AG20443 (cell line): ENCODE measurements around the gene TMEM108.
"Not testable (repeated sequence)": the region's sequence is repeated elsewhere in the genome, so short reads cannot be mapped to it uniquely, and the experiment has no call there.

Source experiments
- DNase-seq: peaks from one replicate; pipeline ENCODE4 v3.0.0; 2012; ENCODE audit warnings: low spot score, mixed read lengths

Gene TMEM108

DNA sequence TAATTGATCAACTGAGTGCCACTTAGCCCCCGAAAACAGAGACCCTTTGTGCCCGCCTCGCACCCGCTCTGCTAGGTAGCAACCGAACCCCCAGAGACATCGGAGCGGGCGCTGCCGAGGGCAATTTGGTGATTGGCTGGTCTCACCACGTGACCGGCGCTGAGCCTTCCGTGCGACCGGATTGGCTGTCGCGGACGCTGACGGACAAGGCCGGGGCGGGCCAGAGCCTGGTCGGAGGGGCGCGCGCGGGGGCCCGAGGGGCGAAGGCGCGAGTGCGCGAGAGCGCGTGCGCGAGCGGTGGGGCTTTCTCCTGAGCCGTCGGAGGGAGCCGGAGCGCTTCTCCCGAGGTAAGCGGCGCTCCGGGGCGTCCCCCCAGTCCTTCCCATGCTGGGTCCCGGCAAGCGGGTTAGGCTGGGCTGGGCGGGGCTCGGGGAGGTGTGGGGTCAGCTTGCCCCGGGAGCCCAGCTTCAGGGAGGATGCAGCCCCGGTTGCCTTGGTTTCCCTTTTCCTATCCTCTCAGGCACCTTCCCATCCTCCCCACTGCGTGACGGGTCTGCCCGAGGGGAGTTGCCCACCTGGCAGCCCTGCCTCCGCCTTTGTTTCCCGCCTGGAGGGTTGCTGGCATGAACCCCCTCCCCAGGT is at the start of gene TMEM108:
TSS of gene TMEM108 (plus strand) at position 303 of the 642 bp plus-strand sequence.
- peak; percentile 79 for DNase-seq

DNA sequence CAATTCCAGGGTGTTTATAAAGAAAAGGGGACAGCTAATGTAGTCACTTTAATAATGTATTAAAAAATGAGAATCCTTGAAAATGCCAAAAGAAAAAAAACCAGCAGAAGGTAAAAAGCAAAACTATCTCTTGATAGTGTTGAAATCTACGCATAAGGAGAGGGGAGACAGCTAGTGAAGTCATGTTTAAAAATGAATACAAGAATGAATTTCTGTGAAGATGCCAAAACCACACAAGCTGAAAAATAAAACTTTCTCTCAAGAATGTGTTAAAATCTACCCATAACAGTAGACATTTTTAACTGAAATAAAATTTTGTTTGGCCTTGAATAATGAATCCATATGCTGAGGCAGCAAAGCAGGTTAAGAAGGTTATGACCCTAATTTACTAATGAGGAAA is 42.2 kb upstream of the TMEM108 start:
- no peak for DNase-seq

DNA sequence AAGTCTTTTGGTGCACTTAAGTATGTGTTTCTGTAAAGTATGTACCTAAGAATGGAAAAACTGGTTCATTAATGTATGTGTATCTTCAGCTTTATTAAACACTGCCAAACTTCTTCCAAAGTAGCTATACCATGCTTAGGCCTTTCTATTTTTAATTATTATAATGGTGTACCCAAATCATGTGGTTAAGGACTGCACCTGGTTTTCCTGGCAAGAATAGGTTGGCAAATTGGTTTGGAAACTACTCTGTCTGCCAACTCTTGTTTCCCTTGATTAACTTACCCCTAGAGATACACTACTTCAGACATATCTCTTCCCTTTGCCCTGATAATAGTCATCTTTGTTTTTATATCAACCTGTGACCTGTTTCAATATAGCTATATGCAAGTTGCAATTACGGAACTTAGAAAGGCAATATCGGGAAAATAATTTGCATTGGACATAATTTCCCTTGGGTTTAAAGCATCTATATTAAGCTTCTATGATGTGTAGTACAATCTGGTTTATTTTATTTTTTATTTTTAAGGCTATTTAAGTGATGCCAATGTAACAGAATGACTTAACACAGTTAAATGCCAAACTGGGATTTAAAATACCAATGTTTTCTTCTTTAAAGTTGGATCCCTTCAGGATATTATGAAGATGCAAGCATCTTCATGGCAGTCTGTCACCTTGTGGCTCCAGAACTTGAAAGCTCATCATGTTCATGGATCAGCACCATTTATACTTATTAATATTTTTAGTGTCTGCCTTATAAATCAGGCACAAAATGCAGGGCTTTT is 40.6 kb upstream of the TMEM108 start:
- DNase-seq = no peak

DNA sequence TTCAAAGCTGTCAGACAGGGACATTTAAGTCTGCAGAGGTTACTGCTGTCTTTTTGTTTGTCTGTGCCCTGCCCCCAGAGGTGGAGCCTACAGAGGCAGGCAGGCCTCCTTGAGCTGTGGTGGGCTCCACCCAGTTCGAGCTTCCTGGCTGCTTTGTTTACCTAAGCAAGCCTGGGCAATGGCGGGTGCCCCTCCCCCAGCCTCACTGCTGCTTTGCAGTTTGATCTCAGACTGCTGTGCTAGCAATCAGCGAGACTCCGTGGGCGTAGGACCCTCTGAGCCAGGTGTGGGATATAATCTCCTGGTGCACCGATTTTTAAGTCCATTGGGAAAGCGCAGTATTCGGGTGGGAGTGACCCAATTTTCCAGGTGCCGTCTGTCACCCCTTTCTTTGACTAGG is 33.2 kb upstream of the TMEM108 start:
- not testable (repeated sequence) for DNase-seq

DNA sequence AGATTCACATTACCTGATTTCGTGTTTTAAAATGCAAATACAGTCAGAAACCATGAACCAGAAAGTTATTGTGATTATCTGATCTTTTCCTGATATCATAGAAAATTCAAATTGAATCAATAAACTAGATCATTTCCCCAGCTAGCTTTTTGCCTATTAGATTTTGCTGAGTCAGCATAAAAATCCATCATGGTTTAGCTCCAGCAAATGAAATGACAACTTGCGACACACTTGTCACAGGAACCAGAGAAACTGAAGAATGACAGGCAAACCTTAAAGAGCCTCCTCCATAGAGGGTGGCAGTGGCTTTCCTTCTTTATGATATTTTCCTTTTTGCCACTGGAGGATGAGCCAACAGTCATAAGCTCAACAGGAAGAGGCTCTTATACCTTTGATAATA is 30.6 kb upstream of the TMEM108 start:
- DNase-seq = no peak

DNA sequence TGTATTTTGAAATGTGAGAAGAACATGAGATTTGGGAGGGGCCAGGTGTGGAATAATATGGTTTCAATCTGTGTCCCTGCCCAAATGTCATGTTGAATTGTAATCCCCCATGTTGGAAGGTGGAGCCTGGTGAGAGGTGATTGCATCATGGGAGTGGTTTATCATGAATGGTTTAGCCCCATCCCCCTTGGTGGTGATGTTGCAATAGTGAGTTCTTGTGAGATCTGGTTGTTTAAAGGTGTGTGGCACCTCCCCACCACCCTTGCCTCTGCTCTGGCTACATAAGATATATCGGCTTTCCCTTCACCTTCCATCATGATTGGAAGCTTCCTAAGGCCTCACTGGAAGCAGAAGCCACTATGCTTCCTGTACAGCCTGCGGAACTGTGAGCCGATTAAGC is 23.9 kb upstream of the TMEM108 start:
- no peak for DNase-seq

DNA sequence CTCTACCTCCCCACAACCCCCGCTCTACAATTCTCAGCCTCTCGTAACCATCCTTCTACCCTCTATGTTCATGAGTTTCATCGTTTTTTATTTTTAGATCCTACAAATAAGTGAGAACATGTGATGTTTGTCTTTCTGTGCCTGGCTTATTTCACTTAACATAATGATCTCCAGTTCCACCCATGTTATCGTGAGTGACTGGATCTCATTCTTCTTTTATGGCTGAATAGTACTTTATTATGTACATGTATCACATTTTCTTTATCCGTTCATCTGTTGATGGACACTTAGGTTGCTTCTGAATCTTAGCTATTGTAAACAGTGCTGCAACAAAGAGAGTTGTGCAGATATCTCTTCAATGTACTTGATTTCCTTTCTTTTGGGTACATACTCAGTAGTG is 22.6 kb upstream of the TMEM108 start:
- not testable (repeated sequence) for DNase-seq

DNA sequence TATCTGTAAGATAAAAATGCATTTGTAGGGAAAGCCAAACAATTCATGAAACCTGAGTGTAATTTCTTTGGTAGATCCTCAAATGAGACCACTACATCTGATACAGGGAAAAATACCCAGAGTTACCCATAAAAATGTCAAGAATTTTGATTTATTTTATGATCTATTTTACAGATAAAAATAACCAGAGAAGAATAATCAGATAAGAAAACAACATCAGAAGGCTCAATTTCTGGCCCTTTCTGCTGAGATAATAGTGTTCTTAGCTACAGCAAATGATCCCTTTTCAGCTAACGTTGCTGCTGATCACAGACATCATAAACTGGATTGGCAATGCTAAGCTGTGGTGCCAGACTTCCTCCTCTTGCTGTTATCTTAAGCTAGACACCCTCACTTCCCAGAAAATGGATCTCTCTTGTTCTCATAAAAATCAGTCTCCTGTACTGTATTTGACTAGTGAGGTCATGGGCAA is 21.3 kb upstream of the TMEM108 start:
- no peak for DNase-seq

DNA sequence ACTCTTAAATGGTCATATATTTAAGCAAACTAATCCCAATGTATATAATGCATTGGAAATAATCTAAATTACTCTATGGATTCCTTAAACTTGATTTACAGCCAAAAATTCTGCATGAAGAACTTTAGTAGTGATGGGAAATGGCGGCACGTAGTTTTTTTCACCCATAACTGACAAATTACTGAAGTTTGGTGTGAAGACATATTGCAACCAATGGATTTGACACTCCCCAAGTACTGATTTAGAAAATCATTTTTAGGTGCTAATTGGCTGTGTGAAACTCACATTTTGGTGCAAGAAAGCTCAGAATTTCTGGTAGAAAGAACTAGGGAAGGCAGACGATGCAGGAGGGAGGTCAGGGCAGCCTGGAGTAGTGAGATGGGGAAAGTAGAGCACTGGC is 19.3 kb upstream of the TMEM108 start:
- DNase-seq = no peak

DNA sequence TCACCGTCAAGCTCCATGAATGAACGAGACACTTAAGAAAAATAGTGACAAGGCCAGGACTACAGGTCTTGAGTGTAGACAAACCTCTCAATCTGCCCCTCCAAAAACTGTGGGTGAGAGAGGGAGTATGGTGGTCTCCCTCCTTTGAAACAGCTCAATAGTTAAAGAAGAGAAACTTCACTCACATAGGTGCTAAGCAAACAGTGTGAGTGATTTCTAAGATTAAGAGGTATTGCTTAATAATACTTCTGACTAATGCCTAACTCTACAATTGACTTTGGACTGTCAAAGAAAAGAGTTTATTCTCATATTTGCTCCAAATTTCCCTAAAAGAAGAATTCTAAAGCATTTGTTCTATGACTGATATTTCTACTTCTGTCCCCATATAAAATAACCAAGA is 17.0 kb upstream of the TMEM108 start:
- no peak for DNase-seq

DNA sequence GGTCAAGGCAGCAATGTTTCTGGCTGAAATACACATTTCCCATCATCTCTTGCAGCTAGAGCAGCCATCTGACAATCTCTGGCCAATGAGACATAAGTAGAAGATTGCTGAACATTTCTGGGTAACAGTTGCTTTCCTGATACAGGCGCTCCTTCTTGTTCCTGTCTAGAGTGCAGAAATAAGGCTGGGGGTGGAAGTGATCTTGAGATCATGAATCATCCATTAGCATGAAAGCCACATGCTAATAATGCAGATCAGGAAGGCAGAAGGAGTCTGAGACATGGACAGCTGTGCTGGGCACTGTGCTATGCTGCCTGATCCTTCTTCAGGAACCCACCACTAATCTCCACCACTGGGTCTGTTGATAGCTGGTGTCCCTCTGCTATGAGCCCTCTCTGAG is 14.8 kb upstream of the TMEM108 start:
- no peak for DNase-seq

DNA sequence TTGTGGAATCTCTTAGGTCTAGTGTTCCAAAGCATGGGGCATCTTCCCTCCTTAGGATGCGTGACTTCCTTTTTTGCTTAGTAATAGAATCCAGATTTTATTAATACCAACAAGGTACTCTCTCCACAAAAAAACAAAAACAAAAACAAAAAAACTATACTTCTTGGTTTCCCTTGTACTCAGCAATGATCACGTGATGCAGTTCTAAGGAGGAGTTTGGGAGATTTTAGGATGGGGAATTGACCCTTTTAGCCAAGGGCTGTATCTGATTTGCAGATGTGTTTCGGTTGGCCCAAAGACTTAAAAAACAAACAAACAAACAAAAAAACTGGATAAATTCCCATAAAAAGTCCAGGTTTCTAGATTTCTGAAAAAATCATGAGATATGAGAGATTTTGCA is 12.6 kb upstream of the TMEM108 start:
- DNase-seq = no peak

DNA sequence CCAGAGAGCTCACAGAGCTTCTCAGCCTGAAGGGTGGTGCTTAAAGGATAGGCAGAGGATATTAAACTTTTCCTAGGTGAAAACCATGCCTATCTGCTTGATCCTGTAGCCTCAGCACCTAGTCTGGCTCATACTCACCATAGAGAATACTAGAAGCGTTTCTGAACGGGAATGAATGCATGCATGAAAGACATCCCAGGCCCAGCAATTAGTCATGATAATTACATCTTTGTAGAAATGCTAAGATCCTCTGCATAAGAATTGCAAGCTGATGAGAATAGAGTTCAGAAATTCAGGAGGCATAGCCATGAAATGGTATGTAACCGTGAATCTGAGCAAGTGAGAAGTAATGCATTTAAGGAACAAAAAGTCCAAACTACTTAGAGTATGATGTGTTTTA is 5.9 kb upstream of the TMEM108 start:
- no peak for DNase-seq

DNA sequence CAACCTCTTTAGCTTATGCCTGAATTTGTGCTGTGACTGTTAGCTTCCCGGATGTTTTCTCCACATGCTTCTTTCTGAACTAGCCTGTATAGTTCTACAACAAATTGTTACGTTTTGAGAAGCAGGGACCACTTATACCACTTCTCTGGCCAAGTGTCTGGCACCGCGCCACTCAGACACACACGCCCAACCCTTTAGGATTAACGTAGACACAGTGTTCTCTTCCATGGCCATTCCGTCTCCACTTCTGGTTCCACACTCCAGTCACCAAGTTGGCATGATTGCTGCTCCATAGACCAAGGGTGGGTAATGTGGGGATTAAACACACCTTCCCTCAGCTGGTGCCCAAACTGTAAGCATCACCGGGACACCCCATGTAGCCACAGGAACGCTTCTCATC is 755 bp upstream of the TMEM108 start:
- no peak for DNase-seq

DNA sequence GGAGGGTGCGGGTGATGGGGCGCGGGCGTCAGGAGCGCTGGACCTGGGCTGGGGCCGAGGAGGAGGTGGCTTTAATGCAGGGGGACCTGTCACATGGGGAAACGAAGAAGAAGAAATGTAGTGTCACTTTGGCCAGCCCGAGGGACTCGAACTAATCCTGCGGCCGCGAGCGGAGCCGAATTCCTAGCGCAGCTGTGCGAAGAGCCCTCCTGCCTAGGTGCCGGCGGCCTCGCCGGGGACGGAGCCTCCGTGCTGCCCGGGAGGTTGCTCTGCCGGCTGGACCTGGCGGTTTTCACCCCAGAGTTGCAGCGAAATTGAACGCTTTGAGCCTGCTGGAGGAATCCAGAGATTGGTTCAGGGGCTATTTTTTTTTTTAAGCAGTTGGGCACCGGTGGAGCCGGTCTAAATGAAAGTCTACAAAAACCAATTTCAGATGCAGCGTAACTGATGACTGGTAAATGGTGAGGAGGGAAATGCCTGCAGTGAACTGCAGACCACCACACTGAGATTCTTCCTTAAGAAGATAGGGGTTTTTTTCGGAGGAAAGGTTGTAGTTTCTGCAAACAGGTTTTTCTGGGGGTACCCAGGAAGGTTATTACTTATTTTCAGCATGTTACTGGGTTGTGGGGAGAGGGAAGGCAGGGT is 662 bp downstream of the TMEM108 start:
- DNase-seq = peak; percentile 44

DNA sequence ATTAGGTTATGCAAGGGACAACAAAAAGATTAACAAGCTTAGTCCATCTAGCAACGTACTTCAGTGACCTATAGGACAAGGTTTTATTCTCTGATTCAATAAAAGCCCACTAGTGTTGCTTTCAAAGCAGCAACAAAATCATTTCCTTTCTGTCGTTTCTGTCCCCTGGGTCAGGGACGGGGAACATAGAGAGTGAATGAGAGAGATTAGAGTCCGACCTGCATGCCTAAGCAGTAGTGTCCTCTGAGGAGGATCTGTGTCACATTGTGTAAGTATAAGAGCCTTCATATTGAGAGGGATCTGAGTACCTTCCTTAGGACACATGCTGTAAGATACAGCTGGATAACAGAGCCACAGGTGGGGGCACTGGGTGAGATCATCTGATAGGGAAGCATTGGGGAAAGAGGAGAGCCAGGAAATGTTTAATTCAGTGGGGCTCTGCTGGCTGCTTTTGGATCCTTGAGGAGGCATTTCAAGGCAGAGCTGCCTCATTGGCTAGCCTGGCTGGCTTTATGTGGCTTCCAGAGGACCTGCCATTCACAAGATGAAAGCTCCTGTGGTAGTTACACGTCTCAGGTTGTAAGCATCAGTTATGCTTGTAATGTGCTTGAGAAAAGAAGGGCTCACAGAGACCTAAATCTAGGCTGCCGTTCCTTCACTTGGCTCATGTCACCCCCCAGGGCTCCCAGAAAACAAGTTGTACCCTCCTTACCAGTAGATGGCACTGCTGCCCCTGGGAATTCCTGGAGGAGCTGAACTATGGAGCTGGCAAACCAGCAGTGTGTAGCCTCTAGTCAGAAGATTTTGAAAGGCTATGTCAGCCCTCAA is 2.7 kb downstream of the TMEM108 start:
- peak; percentile 87 for DNase-seq

DNA sequence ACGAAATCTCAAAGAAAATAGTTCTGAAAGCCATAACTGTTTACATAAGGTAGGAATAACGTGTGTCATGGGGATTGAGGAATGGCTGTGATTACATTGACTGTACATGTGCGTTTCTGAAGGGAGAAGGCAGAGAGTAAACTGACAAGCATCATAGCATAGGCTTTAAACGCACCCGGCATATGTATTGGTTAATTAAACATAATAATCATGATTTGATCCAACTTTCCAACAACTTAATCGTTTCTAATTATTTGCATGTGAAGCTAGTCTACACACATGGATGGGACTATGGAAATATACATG is 3.3 kb downstream of the TMEM108 start:
- DNase-seq = no peak

DNA sequence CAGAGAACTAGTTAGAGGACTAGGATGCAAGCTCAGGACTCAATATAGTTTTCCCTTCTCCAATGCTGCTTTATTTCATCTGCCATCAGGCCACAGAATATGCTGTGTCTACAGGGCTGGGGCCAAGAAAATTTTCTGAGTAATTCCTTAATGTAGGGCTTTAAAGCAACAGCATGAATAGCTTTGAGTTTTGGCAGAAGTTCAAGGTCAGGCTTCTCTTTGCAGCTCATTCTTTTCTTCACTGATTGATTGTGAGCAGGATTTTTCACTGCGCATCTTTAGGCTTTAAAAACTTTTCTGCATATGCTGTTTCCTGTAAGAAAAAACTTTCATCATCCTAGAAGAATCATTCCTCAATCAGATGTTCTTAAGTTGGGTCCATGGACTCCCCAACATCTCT is 4.6 kb downstream of the TMEM108 start:
- DNase-seq = no peak

DNA sequence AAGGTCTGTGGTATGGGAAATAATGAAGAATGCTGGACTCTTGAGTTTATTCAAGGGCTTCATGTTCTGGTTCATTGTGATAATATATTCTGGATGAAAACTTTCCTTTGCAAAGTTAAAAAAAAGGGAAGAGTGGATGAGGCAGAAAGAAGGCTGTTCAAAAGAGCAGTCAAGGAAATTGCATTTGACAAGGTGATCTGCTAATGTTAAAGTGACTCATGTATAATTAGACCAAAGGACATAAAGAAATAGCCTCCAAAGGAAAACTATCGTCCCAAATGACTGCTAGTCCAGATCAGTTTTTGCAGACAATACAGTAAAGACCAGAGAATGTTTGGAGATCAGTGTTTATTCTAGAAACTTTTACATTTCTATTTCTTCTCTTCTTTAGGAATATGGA is 9.8 kb downstream of the TMEM108 start:
- no peak for DNase-seq

DNA sequence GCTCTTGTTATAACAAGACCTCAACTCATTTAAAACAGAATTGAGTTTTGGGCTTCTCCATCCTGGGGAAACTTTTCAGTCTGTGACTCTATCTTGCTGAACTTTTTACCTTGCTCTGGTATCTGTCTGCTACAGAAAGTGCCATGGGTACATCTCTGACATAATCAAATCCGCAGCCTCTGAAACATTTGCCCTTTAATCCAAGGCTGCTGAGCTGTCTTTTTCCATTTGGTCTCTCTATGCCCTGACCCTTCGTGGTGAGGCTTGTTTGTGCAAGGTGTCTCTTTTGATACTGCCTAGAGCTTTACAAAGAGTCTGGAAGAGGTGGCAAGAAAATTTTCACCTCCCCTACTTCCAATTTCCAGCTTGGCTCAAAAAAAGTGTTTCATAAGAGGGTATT is 11.3 kb downstream of the TMEM108 start:
- DNase-seq = no peak

DNA sequence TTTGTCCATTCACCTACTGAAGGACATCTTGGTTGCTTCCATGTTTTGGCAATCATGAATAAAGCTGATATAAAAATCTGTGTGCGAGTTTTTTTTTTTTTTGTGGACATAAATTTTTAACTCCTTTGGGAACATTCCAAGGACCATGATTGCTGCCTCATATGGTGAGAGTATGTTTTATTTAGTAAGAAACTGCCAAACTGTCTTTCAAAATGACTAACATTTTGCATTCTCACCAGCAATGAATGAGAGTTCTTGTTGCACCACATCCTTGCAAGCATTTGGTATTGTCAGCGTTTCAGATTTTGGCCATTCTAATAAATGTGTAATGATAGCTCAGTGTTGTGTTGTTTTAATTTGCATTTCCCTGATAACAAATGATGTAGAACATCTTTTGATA is 12.7 kb downstream of the TMEM108 start:
- DNase-seq = no peak

DNA sequence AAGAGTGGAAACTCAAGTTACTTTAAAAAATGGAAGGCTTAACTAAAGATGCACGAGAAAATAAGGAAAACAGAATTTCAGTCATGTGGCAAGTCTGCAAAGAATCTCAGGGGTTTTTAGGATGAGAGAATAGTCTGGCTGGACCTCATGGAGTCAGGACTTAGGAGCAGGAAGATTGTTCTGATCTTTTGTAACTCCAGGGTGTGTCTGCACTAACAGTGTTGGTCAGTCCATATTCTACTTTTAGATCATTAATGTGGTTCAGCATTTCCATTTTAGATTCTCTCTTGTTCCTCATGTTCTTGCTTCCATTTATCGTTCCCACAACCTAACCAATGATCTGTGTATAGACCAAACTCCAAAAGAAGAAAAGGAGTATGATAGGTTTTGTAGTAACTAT is 15.3 kb downstream of the TMEM108 start:
- DNase-seq = no peak

DNA sequence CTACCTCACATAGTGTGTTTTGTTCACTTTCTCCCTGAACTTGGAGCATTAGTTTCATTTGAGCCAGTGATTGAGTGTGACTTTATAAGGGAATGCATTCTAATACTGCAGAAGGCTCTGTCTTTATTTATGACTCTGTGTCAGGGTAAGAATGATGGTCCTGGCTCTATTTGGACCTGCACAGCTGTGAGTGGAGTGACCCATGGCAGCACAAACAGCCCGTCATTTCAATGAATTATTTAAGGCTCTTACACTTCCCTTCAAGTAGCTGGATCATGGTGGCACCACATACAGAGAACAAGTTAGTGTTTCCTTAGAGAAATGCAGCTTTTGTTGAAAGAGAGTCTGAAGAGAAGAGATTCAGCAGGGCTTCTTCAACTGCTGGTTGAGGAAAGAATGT is 16.4 kb downstream of the TMEM108 start:
- no peak for DNase-seq
